Measurements from ENCODE around the gene NAALADL1. TPM values are rescaled to one million over a fixed set of nuclear protein-coding genes. Genes with fewer than 3 reads are reported as not detected.
"Not testable (repeated sequence)": the region's sequence is repeated elsewhere in the genome, so short reads cannot be mapped to it uniquely, and the experiment has no call there.

NAALADL1 gene
- total RNA-seq, 1 donor from 2014 or later, result 9.8 TPM

DNA sequence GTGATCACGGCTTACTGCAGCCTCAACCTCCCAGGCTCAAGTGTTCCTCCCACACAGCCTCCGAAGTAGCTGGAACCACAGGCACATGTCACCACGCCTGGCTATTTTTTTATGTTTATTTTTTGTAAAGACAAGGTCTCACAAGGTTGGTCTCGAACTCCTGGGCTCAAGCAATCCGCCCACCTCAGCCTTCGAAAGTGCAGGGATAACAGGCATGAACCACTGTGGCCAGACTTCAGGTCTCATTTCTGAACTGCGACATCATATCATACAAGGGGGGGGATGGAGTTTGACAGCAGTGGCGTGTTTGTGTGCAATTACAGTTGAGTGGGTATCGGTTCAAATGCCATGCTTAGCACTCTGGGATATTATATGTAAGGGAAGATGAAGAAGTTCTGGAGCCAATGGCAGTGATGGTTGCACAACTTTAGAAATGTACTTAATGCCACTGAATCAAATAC lies 6.9 kb downstream of the NAALADL1 start:
- intact Hi-C loops (cut with micrococcal nuclease), result no loop called here

DNA sequence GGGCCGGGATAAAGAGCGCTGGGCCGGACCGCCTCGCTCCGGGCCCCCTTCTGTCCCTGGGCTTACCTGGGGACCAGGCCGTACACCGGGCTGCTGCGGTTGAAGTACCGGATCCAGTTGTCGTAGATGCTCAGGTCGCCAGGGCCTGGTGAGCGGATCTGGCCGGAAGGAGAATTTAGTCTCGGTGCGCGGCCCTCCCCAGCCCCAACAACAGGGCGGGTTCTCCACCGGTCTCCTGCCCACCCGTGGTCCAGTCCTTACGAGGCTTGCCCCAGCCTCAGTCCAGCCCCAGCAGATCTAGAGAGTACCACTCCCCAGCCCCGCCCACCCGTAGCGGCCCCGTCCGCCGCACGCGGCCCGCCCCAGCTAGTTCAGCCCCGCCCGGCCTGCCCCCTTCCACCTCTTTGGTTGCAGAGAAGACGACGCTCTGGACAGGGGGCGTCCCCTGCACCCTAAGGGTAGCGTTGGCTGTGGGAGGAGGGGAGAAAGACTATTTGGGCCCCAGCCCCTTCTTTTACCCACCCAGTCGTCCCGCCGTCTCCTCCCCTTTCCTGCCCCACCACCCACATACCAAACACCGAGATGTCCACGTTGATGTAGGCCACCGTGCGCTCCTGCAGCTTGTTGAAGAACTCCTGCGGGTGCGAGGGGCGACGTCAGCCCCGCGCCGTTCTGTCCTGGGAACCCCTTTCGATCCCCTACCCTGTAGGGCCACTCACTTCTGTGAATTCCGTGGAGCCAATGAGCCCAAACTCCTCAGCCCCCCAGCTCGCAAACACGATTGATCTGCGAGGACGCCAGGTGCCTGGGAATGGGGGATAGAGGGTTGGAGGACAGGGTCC lies 10.6 kb downstream of the NAALADL1 start:
- intact Hi-C loops (cut with micrococcal nuclease), result no loop called here

DNA sequence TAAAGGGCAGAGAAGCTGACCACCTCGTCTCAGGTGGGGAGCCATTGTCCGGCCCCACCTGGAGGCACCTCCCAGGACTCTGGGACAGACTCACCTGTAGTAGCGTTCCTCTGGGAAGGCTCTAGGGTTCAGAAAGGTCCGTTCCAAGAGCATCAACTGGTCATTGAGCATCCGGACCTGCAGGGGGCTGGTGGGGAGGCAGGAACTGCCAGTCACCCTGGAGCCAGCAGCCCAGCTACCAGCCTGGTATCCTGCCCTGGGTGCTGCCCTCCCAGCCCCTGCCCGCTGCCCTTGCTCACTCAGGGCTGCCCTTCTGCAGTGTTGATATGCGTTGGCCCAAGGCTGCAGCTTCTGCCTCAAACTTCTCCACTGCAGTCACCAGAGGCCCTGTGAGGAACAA lies 12.6 kb downstream of the NAALADL1 start:
- intact Hi-C loops (cut with micrococcal nuclease), result no loop called here

DNA sequence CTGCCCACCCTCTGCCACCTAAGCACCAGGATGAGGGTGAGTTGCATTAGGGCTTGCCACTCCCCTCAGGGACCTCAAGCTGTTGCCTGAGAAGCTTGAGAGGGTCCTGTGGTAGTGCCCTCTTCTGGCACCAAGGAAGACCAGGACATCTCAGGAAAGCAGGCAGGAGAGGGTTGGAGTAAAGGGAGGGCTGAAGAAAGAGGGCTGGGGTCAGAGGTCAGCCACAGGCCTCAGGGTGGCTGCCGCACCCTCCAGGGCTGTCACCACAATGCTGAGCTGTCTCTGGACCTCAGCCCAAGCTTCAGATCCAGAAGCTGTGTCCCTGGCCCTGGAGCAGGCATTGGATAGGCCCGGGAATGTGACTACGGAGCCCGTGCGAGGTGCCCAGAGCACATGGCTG lies 13.3 kb downstream of the NAALADL1 start:
- intact Hi-C loops (cut with micrococcal nuclease), result no loop called here

DNA sequence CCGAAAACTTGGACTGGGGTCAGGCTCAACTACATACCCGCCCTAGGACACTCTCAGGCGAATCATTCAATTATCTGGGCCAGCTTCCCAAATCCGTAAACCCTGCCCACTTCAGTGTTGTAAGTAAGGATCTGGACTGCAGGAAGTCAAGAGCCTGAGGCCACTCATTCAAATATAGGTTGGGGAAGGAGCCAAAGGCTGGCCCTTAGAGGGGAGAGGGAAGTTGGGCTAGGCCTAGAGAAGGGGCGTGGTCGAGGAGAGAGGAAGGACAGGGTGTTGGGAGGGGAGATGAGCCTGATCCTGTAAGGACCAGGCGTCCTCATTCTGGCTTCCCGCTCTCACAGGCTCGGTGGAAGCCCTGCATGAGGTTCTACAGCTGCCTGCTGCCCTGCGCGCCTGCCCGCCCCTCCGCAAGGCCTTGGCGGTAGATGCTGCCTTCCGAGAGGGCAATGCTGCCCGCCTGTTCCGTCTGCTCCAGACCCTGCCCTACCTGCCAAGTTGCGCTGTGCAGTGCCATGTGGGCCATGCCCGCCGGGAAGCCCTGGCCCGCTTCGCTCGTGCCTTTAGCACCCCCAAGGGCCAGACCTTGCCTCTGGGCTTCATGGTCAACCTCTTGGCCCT lies 14.4 kb downstream of the NAALADL1 start:
- intact Hi-C loops (cut with micrococcal nuclease), result no loop called here

- intact Hi-C loops (cut with micrococcal nuclease), result no loop called here
These were observed 15.5 kb downstream of the NAALADL1 start for GRCh38 chr11:65042891-65043290.

- intact Hi-C loops (cut with micrococcal nuclease), result loop anchor here (1.0 kb wide), 5 partner anchors 14 to 124 kb away; partner anchors contain the start of genes ATG2A, CDCA5, SNX15 and ZFPL1
These were observed 17.3 kb downstream of the NAALADL1 start, which contains the start of gene SAC3D1 for GRCh38 chr11:65040847-65041622. TSS of gene SAC3D1 (plus strand) at chr11:65041210. CDS start at chr11:65041293, 83 bp downstream.

GRCh38 chr11:65040520-65040846 lies 17.9 kb downstream of the NAALADL1 start:
- intact Hi-C loops (cut with micrococcal nuclease), result loop anchor here (1.0 kb wide), 2 partner anchors 13 to 77 kb away; partner anchors contain the start of genes SNX15 and ZNHIT2

DNA sequence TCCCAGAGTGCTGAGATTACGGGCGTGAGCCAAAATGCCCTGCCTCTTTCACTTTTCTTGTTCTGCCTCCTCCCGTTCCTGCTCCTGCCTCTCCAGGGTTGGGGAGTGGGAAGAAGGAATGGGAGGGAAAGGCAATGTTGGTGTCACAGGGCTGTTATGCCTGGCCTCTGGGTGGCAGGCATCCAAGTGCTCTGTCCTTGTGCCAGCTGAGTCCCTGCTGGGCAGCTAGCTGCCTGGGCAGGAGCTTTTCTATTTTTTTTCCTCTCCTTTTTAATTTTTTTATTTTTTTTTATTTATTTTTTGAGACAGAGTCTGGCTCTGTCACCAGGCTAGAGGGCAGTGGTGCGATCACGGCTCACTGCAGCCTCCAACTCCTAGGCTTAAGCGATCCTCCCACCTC lies 21.4 kb downstream of the NAALADL1 start:
- intact Hi-C loops (cut with micrococcal nuclease), result no loop called here

DNA sequence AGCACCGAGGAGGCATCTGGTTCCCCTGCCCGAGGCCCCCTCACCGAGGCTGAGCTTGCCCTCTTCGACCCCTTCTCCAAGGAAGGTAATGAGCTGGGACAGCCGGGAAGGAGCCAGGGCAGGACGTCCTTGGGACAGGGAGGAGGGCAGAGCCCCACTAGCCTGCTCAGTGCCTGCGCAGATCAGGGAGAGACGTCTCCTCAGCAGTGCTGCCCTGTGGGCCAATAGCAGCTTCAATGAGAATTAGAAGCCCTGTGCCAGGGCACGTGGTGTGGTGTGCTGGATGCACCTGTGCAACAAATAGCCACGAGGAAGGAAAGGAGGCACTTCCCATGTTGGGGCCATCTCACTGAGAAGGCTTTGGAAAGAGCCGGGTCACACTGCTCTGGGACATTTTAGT lies 22.8 kb downstream of the NAALADL1 start:
- intact Hi-C loops (cut with micrococcal nuclease), result no loop called here

GRCh38 chr11:65034423-65034822 lies 23.9 kb downstream of the NAALADL1 start:
- intact Hi-C loops (cut with micrococcal nuclease), result no loop called here

- intact Hi-C loops (cut with micrococcal nuclease), result no loop called here
These were observed 26.1 kb downstream of the NAALADL1 start for GRCh38 chr11:65032216-65032615.

DNA sequence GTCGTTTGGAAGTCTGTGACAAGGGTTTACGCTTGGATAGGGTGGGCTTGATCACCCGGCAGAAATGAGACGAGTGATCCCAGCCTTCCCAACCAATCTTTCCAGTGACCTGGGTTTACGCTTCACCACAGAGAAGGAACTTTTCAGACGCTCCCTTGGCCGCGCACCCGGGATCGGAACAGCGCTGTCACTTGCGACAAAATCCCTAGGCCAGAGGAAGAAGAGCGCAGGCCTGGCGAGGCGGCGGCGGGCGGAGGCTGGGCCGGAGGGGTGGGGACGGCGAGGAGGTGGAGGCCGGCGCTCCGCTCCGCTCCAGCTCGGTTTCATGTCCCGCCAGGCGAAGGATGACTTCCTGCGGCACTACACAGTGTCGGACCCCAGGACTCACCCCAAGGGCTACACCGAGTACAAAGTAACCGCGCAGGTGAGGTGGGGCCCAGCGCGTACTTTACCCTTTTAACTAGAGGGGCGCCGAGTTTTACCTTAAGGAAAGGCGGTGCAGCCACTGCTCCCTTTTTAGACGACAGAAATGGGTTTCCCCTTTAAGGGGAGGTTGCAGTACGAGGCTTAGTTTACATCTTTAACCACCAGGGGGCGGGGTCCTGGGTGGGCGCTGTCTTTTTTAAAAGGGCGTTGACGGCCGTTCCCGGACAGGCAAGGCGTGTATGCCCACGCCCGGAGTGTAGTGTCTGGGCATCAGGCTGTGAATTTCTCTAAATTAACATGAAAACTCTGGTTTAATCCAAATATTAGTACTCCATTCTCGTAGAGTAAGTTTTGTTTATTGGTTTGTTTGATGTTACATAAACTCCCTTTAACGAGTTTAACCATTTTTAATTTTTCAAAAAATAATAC lies 30.9 kb downstream of the NAALADL1 start, which contains the start of gene SNX15:
Gene SNX15, plus strand, starts transcription at position 227 of the 855 bp plus-strand sequence. Its CDS starts 99 bp downstream, at position 326.
- intact Hi-C loops (cut with micrococcal nuclease), result loop anchor here (1.0 kb wide), 7 partner anchors 13 to 110 kb away; partner anchors contain the start of genes ARL2, ATG2A, CDCA5 and PPP2R5B

DNA sequence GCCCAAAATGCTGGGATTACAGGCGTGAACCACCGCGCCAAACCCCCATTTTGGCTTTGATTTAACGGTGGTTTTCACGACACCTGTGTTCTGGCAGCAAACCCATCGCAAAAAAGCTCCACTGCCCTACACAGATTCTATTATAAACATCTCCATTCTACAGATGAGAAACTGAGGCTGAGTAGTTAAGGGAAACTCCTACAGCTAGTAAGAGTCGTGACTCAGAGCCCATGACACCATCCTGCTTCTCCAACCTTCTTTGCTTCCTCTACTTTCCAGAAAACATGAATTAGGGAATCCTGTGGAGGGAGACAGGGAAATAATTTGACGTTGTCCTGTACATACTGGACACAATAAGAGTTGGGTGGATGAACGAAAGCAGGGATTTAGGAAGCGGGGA lies 31.5 kb downstream of the NAALADL1 start:
- intact Hi-C loops (cut with micrococcal nuclease), result loop anchor here (1.0 kb wide), 7 partner anchors 13 to 110 kb away; partner anchors contain the start of genes ARL2, ATG2A, CDCA5 and PPP2R5B

- intact Hi-C loops (cut with micrococcal nuclease), result not testable (repeated sequence)
These were observed 34.9 kb downstream of the NAALADL1 start for GRCh38 chr11:65023502-65023901.

DNA sequence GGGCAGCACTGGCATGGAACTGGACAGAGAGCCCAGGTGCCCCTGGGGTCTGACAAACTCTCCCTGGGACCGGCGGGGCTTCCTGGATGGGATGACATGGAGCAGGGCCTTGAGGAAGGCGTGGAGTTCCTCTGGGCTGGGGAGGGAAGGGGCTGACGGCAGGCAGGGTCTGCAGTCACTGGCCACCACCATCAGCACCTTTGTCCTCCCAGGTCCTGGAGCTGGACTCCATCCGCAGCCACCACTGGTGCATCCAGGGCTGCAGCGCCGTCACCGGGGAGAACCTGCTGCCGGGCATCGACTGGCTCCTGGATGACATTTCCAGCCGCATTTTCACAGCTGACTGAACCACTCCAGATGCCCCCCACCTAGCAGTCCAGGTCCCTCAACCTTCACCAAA lies 36.8 kb downstream of the NAALADL1 start:
- intact Hi-C loops (cut with micrococcal nuclease), result no loop called here

DNA sequence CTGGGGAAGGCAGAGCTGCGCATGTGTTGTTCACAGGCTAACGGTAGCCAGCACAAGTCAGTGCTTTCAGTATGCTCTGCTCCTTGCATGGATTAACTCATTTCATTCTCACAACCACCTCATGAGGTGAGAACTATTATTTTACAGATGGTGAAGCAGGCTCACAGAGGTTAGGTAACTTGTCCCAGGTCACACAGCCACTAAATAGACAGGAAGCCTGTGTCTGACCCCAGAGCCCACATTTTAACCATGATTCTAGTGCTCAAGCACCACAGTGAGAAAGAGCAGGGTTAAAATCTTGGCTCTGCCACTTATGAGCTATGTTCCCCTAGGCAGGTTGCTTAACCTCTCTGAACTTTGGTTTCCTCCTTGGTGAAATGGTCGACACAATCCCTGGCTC lies 37.4 kb downstream of the NAALADL1 start:
- intact Hi-C loops (cut with micrococcal nuclease), result no loop called here

DNA sequence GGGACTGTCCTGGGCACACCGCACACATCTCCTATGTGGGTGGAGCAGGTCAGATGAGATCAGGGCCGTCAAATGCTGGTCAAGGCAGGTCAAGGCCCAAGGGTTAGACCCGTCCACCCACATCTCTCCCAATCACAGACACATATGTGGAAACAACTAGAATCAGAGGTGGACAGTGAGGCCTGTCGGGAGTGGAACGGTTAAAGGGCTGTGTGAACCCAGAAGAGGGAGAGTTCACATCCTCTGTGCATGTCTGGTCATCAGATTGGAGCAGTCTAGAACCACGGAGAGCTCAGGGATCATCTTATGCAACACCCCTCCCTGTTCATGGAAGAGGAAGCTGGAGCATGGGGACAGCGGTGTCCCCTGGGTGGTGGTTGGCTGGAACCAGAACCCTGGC lies 38.5 kb downstream of the NAALADL1 start:
- intact Hi-C loops (cut with micrococcal nuclease), result loop anchor here (10.0 kb wide), 1 partner anchor 245 kb away; the partner anchor contains the start of gene SF1

GRCh38 chr11:65017937-65018336 lies 40.4 kb downstream of the NAALADL1 start:
- intact Hi-C loops (cut with micrococcal nuclease), result loop anchor here (10.0 kb wide), 1 partner anchor 243 kb away; the partner anchor contains the start of gene SF1

- intact Hi-C loops (cut with micrococcal nuclease), result loop anchor here (10.0 kb wide), 1 partner anchor 242 kb away; the partner anchor contains the start of gene SF1
These were observed 41.6 kb downstream of the NAALADL1 start for GRCh38 chr11:65016705-65017104.
